ENCODE results near the gene STC2.

DNA sequence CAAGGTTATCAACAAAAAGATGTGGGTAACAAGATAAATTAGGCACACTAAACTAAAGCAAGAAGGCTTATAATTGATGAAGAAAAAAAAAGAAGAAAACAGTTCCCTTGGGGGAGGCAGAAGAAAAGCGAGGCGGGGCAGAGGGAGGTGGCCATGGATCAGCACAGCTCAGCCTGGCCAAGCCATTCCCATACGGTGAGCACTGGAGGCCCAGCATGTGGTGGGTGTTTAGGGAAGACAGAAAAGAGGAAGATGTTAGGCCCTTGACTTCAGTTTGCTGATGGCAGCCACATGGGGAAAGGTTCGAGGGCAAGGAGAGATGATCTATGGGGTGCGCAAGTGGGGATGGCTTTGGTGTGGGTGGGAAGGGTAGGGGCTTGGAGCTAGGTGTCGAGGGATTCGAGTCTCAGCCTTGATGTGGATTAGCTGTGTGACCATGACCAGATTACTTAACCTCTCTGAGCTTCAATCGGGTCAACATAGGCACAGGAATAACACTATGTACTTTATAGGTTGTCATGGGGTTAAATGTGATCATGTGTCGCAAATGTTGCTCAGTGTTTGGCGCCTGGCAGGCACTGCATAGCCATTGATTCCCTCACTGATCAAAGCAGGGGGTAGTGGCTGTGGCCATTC, 10.3 kb upstream of the STC2 start:
- TF ChIP-seq POLR2AphosphoS5 (IDR thresholded peaks at IDR 0.05; ENCODE audit: low read depth) (no peak), SPI1 (IDR thresholded peaks at IDR 0.05; ENCODE audit: borderline replicate concordance, low read depth) (no peak), GABPA (IDR thresholded peaks at IDR 0.05; ENCODE audit: low read depth) (no peak)
- TF ChIP-seq, protein P1, sequence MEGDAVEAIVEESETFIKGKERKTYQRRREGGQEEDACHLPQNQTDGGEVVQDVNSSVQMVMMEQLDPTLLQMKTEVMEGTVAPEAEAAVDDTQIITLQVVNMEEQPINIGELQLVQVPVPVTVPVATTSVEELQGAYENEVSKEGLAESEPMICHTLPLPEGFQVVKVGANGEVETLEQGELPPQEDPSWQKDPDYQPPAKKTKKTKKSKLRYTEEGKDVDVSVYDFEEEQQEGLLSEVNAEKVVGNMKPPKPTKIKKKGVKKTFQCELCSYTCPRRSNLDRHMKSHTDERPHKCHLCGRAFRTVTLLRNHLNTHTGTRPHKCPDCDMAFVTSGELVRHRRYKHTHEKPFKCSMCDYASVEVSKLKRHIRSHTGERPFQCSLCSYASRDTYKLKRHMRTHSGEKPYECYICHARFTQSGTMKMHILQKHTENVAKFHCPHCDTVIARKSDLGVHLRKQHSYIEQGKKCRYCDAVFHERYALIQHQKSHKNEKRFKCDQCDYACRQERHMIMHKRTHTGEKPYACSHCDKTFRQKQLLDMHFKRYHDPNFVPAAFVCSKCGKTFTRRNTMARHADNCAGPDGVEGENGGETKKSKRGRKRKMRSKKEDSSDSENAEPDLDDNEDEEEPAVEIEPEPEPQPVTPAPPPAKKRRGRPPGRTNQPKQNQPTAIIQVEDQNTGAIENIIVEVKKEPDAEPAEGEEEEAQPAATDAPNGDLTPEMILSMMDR (IDR thresholded peaks at IDR 0.05; ENCODE audit: insufficient read depth, low read length), result no peak
- TF ChIP-seq, protein P2, sequence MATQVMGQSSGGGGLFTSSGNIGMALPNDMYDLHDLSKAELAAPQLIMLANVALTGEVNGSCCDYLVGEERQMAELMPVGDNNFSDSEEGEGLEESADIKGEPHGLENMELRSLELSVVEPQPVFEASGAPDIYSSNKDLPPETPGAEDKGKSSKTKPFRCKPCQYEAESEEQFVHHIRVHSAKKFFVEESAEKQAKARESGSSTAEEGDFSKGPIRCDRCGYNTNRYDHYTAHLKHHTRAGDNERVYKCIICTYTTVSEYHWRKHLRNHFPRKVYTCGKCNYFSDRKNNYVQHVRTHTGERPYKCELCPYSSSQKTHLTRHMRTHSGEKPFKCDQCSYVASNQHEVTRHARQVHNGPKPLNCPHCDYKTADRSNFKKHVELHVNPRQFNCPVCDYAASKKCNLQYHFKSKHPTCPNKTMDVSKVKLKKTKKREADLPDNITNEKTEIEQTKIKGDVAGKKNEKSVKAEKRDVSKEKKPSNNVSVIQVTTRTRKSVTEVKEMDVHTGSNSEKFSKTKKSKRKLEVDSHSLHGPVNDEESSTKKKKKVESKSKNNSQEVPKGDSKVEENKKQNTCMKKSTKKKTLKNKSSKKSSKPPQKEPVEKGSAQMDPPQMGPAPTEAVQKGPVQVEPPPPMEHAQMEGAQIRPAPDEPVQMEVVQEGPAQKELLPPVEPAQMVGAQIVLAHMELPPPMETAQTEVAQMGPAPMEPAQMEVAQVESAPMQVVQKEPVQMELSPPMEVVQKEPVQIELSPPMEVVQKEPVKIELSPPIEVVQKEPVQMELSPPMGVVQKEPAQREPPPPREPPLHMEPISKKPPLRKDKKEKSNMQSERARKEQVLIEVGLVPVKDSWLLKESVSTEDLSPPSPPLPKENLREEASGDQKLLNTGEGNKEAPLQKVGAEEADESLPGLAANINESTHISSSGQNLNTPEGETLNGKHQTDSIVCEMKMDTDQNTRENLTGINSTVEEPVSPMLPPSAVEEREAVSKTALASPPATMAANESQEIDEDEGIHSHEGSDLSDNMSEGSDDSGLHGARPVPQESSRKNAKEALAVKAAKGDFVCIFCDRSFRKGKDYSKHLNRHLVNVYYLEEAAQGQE (IDR thresholded peaks at IDR 0.05; ENCODE audit: insufficient replicate concordance, low read depth), result no peak

Measured in HL-60 (cell line).